CD4-positive, alpha-beta T cell treated with Interleukin-4 for 1 hour (primary cell): ENCODE measurements around the gene SBK3.
"Not testable (repeated sequence)": the region's sequence is repeated elsewhere in the genome, so short reads cannot be mapped to it uniquely, and the experiment has no call there.

Source experiments
- DNase-seq, 2 donors: peaks; one replicate each; pipeline ENCODE4 v3.0.0-alpha.2; 2020 to 2022

Gene SBK3

GRCh38 chr19:55539090-55539984 is 6.0 kb downstream of the SBK3 start:
- no peak for DNase-seq

DNA sequence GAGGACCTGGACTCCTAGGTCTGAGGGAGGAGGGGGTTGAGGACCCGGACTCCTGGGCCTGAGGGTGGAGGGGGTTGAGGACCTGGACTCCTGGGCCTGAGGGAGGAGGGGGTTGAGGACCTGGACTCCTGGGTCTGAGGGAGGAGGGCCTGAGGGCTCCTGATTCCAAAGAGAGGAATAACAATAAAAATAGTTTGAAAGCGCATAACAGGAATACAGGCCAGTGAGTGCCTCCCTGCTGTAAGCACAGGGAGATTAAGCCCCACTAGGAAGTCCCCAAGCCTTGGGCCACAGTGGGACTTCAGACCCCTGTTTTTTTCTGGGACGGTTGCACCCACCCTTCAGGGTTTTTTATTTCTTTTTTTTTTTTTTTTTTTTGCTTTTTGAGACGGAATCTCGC is 7.2 kb downstream of the SBK3 start:
- no peak for DNase-seq

GRCh38 chr19:55537741-55538111 is 7.6 kb downstream of the SBK3 start:
- DNase-seq, result no peak

GRCh38 chr19:55536951-55537740 is 8.2 kb downstream of the SBK3 start, which contains the start of gene SBK2:
SBK2 (minus strand) TSS chr19:55537133; CDS start chr19:55536294, 839 bp downstream.
- no peak for DNase-seq

DNA sequence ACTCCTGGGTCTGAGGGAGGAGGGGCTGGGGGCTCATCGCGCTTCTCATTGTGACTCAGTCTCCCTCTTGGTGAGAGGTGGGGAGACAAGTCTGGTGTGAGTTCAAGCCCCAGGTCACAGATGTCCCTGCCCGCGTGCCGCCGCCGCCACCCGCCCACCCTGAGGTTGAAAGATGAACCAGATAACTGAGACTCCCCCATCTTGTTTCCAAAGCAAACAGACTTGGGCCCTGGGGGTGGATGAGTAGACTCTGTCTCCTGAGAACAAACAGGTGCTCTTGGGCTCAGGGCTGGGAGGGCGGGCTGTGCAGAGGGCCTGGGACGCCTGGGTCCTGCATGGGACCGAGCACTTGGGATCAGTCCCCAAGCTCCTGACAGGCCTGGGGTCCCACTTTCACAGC is 9.0 kb downstream of the SBK3 start:
- no peak for DNase-seq

- DNase-seq, result no peak
Measured at GRCh38 chr19:55535965-55536350, 9.4 kb downstream of the SBK3 start.

DNA sequence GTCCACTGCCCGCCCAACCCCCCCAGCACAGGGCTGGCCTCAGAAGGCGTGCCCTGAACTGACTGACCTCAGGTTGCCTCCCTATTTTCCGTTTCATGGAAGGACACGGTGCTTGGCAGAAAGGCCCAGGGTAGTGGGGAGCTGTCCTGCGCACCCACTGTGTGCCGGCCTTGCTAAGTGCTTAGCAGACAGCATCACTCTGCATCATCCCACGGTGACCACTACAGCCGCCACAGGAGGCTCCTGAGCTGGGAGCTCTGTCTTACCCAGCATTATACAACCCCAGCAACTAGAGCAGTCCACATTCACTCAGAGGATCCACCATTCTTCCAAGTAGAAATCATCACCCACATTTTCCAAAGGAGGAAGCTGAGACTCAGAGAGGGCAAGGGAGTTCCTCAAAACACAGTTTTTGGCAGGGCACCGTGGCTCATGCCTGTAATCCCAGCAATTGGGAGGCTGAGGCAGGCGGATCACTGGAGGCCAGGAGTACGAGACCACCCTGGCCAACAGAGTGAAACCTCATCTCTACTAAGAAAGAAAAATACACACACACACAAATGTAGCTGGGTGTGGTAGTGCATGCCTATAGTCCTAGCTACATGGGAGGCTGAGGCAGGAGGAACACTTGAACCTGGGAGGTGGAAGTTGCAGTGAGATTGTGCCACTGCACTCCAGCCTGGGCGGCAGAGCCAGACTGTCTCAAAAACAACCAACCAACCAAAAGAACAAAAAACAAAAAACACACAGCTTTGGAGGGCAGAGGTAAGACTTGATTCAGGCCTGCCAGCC is 10.0 kb downstream of the SBK3 start:
- DNase-seq, result no peak

DNA sequence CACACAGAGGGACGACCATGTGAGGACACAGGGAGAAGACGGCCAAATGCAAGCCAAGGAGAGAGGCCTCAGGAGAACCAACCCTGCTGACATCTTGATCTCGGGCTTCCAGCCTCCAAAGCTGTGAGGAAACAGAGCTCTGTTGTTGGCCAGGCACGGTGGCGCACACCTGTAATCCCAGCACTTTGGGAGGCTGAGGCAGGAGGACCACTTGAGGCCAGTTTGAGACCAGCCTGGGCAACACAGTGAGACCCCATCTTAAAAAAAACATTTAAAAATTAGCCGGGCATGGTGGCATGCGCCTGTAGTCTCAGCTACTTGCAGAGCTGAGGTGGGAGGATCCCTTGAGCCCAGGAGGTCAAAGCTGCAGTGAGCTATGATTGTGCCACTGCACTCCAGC is 11.1 kb downstream of the SBK3 start:
- DNase-seq, result not testable (repeated sequence)

DNA sequence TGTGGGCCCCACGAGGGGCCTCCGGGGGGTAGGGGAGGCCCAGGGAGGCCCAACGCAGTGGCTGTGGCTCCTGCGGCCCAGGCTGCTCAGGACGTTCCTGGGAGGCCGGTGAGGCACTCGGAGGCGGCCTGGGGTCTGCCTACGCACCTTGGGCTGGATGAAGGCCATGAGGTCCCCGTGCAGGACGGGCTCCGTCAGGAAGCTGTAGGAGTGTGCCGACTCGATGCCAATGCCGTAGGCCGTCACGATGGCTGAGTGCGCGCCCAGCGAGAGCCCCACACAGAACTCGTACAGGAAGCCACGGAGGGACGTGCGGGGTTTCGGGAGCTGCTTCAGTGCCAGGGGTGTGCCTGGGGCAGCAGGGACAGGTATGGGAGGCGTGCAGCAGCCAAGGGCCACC is 14.3 kb downstream of the SBK3 start:
- no peak for DNase-seq

DNA sequence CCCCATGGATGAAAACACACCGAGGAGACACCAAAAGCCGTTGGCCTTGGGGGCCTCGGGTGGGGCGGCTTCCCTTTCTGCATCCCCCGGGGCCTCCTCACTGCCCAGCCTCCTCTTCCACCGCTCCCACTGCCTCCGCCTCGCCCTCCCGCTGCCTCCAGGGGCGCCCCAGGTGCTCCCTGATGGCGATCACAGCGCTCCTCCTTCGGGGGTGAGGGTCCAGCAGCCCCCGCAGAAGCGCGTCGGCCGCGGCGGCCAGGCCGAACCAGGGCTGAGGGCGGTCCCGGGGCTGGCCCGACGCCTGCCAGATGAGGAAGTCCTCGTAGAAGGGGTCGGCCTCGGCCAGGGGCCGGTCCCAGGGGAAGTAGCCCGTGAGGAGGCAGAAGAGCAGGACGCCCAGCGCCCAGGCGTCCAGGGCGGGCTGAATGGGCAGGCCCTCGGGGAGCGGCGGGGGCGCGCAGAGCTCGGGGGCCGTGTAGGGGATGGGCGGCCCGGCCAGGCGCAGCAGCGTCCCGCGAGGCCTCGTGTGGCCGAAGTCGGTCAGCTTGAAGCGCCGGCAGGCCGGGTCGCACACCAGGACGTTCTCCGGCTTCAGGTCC is 15.6 kb downstream of the SBK3 start:
- no peak for DNase-seq

DNA sequence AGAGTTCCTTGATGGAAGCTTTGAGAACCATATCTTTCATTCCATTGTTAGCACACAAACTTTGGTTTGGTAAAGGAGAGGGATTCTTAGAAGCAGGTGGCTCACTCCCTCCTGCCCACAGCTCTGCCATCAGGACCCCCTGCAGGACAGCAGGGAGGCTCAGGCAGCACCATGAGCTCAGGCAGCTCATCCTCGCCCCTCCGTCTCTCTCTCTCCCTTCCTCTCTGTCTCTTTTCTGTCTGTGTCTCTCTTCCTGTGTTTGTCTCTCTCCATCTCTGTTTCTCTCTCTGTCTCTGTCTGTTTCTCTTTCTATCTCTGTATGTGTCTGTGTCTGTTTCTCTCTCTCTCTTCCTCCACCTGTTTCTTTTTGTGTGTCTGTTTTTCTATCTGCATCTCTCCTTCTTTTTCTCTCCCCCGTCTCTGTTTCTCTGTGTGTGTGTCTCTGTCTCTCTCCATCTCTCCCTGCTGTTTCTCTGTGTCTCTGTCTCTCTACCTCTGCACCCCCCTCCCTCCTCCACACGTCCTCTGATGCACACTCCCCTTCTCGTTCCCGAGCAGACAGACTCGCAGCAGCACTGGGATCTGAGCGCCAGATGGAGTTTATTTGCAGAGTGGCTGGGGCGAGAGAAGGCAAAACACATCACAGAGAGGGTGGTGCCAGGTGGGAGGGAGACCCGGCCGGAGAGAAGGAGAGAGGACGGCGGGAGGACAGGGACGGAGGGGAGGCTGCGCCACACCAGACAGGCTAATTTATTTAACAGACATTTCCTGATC is 17.1 kb downstream of the SBK3 start:
- no peak for DNase-seq

DNA sequence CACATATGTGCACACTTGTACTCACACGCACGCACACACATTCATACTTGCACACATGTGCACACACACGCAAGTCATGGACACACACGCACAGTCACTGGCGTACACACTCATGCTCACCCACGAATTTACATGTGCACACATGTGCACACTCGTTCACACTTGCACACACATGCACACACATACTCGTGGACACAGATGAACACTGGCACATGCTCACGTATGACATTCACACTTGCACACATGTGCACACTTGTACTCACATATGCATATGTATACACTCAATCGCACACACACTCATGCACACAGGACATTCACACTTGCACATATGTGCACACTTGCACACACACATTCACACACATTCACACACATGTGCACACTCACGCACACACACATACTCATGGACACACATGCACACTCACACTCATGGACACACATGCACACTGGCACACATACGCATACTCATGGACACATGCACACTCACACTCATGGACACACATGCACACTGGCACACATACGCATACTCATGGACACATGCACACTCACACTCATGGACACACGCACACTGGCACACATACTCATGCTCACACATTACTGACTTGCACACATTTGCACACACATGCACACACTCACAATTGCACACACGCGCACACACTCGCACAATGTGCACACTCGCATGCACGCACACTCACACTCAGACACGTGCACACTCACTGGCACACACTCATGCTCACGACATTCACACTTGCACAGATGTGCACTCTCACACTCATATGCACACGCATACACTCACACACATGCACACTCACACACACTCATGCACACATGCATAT is 17.9 kb downstream of the SBK3 start:
- DNase-seq, result no peak

DNA sequence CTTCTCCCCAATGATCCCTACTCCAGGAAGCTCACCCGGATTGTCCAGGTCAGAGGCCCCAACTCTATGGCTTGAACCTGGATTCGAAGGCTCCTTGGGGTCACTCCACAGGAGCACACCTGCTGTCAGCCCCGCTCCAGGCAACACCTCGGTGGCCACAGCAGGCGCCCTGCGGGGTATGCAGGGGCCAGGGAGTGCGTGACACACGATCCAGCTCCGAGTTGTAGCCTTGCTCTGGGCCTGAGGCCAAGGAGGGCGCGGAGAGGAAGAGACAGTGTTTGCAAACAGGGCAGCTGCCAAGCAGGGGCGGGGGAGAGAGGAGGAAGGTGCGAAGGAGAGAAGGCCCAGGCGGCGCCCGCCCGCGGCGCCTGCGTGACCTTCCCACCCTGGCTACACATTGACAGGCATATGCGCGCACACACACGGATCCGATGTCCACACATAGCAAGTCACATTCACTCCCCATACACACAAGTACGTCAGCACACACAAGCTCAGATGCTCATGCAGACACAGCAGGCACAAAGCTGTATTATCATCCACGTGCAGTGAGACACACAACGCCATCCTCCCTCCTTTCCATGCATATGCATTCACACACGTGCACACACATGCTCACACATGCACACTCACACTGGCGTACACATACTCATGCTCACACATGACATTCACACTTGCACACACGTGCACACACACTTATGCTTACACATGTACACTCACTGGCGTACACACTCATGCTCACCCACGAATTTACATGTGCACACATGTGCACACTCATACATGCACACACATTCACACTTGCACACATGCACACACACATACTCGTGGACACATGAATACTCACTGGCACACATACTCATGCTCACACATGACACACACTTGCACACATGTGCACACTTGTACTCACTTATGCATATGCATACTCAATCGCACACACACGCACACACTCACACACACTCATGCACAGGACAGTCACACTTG is 18.8 kb downstream of the SBK3 start:
- no peak for DNase-seq

GRCh38 chr19:55525289-55526101 is 19.8 kb downstream of the SBK3 start:
- DNase-seq, result no peak

DNA sequence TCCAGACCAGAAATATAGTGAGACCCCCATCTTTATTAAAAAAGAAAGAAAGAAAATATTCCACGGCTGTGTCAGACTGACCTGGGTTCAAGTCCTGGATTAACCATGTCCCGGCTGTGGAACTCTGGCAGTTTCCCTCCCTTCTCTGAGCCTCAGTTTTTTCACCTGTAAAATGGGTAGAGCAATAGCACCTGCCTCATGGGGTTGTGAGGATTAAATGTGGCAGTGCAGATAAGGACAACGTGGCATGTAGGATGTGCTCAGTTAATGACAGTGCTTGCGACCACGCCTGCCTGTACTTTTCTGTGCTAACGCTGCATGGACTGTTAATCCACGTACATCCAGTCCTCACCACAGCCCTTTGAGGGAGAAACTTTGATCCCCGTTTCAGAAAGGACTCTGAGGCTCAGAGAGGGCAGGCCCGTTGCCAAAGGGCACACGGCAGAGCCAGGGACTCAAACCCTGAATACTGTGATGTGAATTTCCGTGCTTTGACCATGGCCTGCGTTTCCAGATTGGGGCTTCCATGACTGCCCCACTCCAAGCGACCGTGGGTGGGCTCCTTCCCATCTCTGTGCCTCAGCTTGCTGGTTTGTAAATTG is 24.6 kb downstream of the SBK3 start:
- no peak for DNase-seq

DNA sequence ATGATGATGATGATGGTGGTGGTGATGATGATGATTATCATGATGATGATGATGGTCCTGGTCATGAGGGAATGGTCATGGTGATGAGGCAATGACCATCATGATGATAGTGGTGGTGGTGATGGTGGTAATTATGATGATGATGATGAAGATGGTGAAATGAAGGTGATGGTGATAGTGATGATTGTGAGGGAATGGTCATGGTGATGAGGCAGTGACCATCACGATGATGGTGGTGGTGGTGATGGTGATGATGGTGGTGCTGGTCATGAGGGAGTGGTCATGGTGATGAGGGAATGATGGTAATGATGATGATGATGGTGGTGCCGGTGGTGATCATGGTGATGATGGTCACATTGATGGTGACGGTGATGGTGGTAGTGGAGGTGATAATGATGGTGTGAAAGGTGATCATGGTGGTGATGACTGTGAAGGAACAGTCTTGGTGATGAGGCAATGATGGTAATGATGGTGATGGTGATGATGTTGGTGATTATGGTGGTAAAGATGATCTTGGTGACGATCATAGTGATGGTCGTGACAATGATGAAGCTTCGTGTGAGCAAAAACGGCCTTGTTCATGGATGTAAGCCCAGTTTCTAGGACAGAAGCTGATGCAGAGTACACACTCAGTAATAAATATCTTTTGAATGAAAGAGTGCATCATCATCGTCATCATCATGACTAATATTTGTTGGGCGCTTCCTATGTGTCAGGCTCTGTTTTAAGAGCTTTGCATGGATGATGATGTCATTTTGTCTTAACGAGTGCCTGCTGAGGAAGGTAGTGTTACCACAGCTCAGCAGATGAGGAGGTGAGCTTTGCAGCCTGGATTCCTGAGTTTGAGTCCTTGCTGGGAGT is 25.7 kb downstream of the SBK3 start:
- no peak for DNase-seq

DNA sequence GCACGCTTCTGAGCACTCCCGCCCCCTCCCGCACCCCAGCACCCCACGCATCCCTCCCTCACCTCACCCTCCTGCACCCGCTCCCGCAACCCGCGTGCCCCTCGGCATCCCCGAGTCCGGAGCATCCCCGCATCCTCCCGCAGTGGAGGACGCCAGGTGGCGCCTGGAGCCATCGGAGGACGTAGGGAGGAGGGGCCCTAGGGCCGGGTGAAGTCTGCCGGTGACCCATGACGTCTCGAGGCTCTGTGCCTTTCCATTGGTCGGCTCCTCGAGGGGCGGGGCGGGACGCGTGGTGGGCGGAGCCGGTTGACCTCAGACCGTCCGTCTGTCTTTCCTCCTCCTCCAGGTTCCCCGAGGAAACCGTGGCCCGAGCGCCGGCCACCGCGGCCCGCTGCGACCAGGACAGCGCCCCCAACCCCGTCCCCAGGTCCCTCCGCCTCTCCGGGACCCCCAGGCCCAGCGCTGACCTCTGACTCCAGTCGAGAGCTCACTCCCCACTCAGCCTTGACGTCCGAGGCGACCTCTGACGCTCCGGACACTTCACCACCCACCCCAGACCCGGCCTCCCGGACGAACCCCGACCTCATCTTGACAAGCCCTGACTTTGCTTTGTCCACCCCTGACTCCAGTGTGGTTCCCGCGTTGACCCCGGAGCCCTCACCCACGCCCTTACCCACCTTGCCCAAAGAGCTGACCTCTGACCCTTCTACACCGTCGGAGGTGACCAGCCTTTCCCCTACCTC is 28.3 kb downstream of the SBK3 start:
- DNase-seq, result peak; percentile 93
